ENCODE data around the gene ADAMTSL3.

- no peak for TF ChIP-seq CTCF (IDR thresholded peaks at IDR 0.05)
- no peak for TF ChIP-seq POLR2A (IDR thresholded peaks at IDR 0.05)
Observed at GRCh38 chr15:83854950-83855707, 201.2 kb downstream of the ADAMTSL3 start.
